DMS114 treated with DMSO at 0.1 percent for 48 hours (cell line): ENCODE data around the gene FGF22.
"Not testable (repeated sequence)": the region's sequence is repeated elsewhere in the genome, so short reads cannot be mapped to it uniquely, and the experiment has no call there.

Source experiments
- DNase-seq: peaks from one replicate; lab custom pipeline; 2025; ENCODE audit not compliant: unreplicated experiment; lab: John Stamatoyannopoulos, UW

FGF22 gene

DNA sequence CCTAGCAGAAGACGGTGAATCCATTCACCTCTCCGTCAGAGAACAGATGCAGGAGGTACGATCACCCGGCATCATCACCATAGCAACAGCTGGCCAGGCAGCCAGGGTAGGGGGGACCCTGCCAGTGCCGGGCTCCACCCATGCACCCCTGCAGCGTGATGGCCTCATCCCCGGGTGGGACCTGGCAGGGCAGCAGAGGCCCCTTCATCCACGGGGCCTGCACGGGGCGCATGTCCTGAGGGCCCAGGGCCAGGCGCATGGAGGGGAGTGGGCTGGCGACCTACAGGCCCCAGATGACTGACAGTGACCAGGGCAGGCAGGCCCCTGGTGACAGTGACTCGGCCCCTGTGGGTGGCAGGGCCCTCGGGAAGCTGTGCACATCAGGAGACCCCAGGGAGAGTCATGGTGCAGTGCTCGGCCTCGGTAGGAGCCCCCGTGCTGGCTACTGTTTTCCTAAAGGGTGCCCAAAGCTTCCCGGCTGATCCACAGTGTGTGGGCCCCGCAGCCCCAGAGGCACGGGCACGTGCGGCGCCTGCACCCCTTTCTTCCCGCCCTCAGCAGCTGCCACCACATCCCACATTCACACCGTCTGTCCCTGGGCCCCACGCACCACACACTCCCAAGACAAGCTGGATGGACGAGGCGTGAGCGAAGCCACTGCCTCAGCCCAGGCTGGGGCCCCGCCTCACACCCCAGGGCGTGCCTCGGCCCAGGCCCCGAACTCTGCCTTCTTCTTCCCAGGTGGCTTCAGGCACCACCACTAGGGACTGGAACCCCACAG lies 18.6 kb downstream of the FGF22 start:
- DNase-seq = no peak

DNA sequence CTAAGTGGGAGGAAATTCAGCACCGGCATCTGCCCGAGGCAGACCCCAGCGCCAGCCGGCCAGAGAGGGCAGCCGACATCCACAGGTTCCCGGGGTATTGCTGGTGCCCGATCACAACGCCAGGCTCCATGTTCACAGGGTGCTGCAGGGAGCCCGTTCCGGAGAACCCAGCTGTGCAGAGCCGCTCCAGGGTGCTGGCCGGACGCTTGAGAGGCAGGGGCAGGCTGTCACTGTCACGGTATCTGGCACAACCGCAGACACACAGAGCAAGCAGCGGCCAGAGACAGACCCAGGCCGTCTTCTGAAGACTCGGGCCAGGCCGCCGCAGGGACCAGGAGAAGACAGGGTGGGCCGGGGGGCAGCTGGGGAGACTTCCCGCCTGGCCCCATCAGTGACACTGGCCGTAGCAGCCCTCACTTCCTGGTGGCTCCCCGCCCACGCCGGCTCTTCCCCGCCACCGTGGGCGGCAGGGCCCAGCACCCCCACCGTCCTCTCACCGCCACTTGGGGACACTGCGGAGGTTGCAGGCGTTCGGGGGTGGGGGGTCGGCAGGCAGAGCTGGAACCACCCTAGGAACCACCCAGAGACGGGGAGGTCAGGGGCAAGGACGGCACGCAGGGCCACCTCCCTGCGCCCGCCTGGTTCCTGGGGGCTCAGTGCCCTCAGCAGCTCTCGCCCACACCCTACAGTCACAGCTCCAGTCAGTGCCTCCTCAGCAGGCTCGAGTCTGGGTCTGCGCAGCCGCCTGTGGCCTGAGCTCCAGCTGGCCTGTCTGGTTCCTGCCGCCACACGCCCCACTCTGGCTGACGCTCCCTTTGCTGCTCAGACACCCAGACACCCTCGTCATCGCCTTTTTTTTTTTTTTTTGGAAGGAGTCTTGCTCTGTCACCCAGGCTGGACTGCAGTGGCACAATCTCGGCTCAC lies 19.5 kb downstream of the FGF22 start:
- no peak for DNase-seq

DNA sequence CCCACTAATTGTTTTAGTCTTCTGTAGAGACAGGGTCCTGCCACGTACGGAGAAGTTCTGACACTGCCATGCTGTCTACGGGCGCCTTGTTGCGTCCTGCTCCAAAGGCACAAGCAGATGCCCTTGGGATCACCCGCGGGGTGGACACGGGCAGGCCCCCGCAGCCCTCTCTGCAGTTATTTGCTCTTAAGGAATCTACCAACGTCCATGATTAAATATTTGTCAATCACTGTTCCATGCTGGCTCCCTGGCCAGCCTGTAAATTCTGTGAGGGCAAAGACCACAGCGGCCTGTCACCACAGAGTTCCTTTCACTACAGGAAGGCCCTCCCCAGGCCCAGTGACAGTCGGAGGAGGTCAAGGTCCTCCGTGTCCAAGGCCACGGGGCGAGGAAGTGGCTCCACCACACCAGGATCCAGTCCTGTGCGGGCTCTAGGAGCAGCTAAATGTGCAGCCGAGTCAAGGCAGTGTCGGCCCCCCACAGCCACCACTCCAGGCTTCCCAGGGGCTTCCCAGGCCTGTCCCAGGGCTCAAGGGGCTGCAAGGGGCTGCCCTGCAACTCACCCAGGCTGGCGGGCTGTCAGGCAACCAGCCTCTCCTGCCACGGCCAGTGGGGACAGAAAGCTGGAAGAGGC lies 21.2 kb downstream of the FGF22 start:
- no peak for DNase-seq

DNA sequence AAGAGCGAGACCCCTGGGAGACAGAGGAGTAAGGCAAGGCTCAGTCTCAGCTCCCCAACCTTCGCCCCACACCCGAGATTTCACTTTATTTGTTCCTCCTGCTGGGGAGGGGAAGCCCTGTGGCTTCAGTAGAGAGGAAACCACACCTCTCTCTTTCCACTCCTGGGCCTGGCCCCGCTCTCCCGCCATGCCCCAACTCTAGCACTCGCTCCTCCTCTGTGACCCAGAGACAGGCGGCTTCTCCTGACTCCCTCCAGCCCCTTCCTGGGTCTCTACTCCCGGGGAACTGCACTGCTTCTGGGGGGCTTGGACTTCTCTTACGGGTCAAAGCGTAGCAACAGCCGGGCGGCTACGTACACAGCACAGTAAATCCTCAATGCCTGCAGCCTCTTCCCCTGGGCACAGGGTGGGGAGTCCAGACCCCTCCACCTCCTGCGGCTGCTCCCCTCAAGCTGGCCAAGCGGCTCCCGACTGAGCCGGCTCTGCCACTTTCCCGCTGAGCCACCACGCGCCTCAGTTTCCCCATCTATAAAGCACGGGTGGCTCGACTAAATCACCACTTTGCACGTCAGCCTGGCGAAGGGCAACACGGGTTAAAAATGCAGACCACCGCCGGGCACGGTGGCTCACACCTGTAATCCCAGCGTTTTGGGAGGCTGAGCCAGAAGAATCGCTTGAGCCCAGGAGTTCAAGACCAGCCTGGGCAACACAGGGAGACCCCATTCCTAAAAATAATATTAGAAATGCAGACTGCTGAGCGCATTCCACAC lies 21.9 kb downstream of the FGF22 start:
- no peak for DNase-seq

DNA sequence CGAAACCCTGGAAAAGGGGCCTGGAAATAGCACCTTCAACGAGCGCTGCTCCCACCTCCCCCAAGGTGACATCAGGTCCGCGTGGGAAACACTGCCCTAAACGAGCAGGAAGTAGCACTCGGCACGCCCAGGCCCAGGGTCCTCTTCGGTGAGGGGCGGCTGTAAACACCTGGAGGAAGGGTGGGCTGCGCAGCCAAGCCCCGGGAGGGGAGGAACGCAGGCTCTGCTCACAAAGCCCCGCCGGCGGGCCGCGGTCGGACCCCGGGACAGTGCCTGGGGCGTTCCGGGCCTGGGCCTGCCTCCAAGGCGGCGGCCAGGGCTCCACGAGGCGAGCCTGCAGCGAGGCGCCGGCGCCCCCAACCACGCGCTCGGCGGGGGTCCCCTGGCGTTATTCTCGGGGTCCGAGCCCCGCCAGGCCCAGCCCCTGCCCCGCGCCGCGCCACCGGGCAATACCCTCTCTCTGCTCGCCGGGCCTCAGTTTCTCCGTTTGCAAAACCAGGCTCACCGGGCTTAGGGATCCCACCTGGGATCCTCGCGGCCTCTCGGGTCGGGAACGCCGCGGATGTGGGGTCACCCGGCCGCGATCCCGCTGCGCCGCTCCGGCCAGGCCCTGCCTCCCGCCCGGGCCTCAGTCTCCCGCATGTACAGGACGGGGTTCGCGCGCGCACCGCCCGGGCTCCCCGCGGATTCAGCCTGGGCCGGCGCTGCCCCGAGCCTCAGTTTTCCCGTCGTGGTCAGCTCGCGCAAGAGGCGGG lies 22.7 kb downstream of the FGF22 start:
- no peak for DNase-seq

DNA sequence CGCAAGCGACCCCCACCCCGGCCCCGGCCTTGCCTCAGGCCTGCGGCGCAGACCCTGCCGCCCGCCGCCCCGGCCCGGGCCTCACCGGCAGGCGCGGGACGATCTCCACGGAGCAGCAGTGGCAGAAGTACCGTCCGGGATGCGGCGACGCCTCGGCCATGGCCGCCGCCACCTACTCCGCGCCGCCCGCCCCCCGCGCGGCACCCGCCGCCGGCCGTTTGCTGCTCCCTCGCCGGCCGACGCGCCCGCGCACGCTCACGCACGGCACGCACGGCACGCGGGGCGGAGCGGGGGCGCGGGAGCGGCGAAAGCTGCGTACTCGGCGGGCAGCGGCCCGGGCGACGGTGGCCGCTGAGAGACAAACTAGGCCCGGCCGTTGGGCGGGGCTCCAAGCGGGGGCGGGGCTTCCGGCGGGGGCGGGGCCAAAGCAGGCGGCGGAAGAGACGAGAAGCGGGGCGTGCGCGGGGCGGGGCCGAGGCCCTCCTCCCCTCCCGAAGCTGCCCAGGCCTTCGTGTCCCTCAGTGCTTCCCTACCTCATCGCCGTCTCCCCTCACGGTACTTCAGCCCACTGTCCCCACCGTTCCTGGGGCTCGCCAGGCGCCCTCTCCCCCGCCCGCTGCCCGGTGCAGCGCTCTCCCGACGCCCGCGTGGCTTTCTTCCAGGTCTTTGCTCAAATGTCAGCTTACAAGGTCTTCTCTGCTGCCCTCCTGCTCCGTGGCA lies 23.4 kb downstream of the FGF22 start, which contains the start of gene RNF126:
Gene RNF126, minus strand, starts transcription at position 253 of the 720 bp plus-strand sequence. Its CDS starts 93 bp downstream, at position 160.
- peak; percentile 71 for DNase-seq

DNA sequence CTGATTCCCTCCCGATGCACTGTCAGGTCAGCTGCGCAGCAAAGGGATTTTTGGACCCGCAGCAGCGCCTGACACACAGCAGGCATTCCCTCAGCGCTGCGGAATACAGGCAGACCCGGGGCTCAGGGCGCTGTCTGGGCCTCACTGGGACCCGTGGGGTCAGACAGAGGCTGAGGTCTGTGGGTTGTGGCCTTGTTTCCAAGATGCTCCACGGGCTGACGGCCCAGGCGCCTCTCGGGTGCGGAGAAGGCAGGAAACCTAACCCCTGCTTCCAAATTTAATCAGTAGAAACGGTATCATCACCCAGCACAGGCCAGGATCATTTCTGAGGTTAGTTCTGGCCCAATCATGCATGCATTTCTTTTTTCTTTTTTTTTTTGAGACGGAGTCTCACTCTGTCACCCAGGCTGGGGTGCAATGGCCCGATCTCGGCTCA lies 24.0 kb downstream of the FGF22 start:
- no peak for DNase-seq

DNA sequence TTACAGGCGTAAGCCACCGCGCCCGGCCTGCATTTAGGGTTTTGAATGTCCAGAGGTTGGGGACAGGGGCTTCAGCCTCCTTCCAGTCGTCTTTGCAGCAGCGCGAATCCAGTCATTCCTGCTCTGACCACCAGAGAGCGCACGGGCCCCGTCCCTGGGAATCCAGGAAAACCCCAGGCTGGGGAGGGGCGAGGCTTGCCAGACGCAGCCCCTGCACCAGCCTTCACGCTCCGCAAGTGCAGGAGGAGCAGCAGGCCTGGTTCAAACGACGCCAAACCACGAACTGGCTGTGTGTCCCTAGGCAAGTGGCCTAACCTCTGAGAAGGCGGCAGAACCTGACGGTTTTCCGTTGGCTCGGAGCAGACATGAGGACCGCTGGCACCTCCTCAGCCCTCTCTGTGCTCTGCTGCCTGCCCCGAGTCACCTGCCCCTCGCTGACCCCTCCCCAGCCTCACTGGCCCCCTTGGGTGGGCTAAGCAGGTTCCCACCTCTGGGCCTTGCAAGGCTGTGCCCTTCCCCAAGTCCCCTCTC lies 25.3 kb downstream of the FGF22 start:
- DNase-seq = peak; percentile 62

DNA sequence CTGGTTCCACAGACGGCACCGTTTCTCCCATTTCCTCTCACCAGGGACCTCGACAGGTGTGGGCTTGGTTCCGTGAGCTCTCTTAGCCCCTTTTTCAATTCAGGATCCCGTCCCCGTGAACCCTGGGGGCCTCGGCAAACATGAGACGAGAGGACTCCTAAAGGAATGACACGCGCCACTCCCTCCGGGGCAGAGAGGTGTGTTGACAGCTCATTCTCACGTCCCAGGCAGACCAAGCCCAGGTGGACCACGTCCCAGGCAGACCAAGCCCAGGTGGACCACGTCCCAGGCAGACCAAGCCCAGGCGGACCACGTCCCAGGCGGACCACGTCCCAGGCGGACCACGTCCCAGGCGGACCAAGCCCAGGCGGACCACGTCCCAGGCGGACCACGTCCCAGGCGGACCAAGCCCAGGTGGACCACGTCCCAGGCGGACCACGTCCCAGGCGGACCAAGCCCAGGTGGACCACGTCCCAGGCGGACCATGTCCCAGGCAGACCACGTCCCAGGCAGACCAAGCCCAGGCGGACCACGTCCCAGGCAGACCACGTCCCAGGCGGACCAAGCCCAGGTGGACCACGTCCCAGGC lies 27.4 kb downstream of the FGF22 start:
- DNase-seq = not testable (repeated sequence)

DNA sequence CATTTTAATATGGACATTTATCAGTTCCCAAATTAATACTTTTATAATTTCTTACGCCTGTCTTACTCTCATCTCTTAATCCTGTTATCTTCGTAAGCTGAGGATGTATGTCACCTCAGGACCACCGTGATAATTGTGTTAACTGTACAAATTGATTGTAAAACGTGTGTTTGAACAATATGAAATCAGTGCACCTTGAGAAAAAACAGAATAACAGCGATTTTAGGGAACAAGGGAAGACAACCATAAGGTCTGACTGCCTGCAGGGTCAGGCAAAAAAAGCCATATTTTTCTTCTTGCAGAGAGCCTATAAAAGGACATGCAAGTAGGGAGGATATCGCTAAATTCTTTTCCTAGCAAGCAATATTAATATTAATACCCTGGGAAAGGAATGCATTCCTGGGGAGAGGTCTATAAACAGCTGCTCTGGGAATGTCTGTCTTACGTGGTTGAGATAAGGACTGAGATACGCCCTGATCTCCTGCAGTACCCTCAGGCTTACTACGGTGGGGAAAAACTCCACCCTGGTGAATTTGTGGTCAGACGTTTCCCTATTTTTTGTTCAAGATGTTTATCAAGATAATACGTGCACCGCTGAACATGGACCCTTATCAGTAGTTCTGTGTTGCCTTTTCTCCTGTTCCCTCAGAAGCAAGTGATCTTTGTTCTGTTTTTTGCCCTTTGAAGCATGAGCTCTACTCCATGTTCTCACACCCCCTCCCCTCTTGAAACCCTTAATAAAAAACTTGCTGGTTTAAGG lies 29.2 kb downstream of the FGF22 start:
- not testable (repeated sequence) for DNase-seq

DNA sequence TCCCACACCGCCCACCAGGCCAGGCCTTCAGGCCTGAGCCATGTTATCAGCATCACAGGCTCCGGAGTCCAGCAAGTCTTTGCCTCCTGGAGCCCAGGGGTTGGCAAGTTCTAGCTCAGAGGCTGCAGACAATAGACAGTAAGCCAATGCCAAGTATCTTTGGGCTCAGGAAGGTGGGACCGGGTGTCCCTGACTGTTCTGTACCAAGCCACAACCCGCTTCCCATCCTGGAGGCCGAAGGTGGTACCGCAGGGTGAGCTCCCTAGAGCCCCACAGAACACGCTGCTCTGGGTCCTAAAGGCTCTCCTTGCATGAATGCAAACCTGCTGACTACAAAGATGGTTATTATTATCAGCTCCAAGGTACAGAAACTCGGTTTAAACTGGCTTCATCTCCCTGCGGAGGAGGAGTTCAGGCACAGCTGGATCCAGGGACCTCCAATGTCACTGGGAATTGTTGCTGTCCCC lies 31.0 kb downstream of the FGF22 start:
- no peak for DNase-seq

DNA sequence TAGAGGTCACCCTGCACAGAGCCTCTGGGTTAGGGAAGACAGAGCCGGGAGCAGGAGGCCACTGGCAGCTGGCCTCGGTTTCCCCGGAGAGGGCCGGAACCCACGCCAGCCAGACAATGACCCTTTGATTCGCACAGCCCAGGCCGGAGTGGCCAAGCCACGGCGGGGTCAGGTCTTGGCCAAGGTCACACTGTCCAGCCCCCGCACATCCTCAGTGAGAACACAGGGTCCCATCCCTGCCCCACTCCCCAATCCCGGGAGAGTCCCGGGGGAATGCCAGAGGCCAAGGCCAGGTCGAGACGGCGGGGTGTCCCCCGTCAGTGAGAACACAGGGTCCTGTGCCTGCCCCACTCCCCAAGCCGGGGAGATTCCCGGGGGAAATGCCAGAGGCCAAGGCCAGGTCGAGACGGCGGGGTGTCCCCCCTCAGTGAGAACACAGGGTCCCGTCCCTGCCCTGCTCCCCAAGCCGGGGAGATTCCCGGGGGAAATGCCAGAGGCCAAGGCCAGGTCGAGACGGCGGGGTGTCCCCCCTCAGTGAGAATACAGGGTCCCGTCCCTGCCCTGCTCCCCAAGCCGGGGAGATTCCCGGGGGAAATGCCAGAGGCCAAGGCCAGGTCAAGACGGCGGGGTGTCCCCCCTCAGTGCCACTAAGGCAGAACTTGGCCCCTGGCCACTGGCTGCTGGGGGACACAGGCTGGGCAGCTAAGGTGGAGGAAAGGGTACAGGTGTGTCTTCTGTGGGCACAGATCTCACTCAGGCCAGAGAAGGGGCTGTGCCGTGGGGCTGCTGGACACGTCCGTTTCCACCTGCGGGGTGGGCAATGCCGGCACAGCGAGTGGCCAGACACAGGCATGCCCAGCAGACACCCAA lies 34.8 kb downstream of the FGF22 start:
- no peak for DNase-seq

DNA sequence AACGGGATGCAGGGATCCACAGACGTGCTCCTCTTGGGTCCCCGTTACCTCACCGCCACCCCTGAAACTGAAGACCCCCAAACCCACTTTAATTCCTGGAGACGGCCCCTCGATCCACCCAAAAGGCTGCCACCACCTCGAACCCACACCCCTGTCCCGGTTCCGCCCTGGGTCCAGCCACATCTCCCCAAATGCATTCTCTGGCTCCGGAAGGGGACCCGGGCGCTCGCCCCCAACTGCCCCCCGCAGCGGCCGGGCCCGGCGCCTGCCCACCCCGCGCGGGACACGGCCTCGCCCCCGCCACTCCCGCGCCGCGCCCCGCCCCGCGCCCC lies 36.3 kb downstream of the FGF22 start:
- no peak for DNase-seq

DNA sequence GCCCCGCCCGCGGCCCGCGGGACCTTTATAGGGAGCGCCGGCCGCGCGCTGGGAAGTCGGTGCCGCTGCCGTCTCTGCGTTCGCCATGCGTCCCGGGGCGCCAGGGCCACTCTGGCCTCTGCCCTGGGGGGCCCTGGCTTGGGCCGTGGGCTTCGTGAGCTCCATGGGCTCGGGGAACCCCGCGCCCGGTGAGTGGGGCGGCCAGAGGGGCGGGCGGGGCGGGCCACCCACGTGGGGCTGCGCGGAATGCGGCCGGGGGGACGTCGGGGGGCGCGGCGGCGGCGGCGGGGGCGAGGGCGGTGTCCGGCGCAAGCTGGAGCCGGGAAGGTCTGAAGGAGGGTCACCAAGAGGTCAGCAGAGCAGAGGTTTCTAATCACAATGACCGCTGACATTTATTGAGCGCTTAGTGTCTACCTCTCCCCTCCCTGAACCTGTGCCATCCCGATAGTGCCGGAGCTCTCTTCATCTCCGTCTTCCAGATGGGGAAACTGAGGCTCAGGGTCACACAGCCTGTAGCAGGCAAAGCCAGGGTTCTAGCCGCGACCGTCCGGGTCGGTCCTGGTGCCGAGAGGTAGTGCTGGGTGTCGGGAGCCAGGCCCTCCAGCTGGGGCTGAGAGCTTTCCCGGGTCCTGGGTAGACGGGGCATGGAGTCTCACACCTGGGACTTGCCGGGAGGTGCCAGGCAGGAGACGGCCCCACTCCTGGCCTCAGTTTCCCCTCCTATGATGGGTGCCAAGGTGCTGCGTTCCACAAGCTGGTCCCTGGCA lies 36.8 kb downstream of the FGF22 start, which contains the start of gene FSTL3:
Gene FSTL3, plus strand, starts transcription at position 54 of the 767 bp plus-strand sequence. Its CDS starts 32 bp downstream, at position 86.
- no peak for DNase-seq

DNA sequence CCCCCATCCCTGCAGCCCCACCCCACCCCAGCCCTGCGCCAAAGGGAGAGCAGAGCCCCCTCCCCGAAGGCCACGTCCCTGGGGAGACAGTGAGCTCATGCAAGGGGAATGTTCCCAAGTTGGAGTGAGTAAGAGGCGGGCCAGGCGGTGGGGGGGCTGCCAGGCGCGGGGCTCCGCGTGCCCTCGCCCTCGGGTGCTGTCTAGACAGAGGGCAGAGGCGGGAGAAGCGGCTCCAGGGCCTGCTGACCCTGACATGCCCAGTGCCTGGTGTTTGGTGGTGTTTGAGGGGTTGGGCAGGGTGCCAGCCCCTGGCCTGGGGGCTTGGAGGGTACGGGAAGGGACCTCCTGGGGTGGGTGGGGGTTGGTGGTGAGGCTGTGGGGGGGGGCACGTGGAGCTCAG lies 37.5 kb downstream of the FGF22 start:
- no peak for DNase-seq
